GM23248 (cell line): Measurements from ENCODE around the gene SMARCA2. TPM values are rescaled to one million over a fixed set of nuclear protein-coding genes. Genes with fewer than 3 reads are reported as not detected.
A peak's percentile ranks its signal among the peaks of the same experiment; 100 is the strongest.

Experiments used
- DNase-seq: peaks from one replicate; pipeline ENCODE4 v3.0.0-alpha.2; 2015
- H2AFZ ChIP-seq: fragments of 200-600 bp; sonication (generic); 2 replicates; pipeline ENCODE4 v1.6.1; 2016; ENCODE audit warnings: antibody characterized with exemption
- H3F3A ChIP-seq: fragments of 200-600 bp; sonication (generic); 2 replicates; pipeline ENCODE4 v1.6.1; 2016; ENCODE audit warnings: mild to moderate bottlenecking, antibody characterized with exemption, mixed run types; ENCODE audit not compliant: insufficient read depth
- H3K27ac ChIP-seq: fragments of 200-600 bp; sonication (generic); 2 replicates; pipeline ENCODE4 v1.5.1; 2016; ENCODE audit warnings: mild to moderate bottlenecking
- H3K27me3 ChIP-seq: fragments of 200-600 bp; sonication (generic); replicated peaks from 2 replicates; pipeline ENCODE4 v1.6.1; 2016; ENCODE audit warnings: mild to moderate bottlenecking; ENCODE audit not compliant: insufficient read depth
- H3K36me3 ChIP-seq: fragments of 200-600 bp; sonication (generic); 2 replicates; pipeline ENCODE4 v1.6.1; 2016; ENCODE audit warnings: low read depth, mild to moderate bottlenecking
- H3K4me1 ChIP-seq: fragments of 200-600 bp; sonication (generic); 2 replicates; pipeline ENCODE4 v1.6.1; 2016; ENCODE audit warnings: mild to moderate bottlenecking; ENCODE audit not compliant: insufficient read depth
- H3K4me2 ChIP-seq: fragments of 200-600 bp; sonication (generic); one replicate; pipeline ENCODE4 v1.6.1; 2016; ENCODE audit warnings: mild to moderate bottlenecking; ENCODE audit not compliant: unreplicated experiment
- H3K4me3 ChIP-seq: fragments of 200-600 bp; sonication (generic); 2 replicates; pipeline ENCODE4 v1.5.1; 2016; ENCODE audit warnings: mild to moderate bottlenecking
- H3K79me2 ChIP-seq: fragments of 200-600 bp; sonication (generic); 2 replicates; pipeline ENCODE4 v1.6.1; 2016; ENCODE audit warnings: mild to moderate bottlenecking; ENCODE audit not compliant: insufficient read depth
- H3K9ac ChIP-seq: fragments of 200-600 bp; sonication (generic); 2 replicates; pipeline ENCODE4 v1.6.1; 2016; ENCODE audit warnings: mild to moderate bottlenecking
- H3K9me2 ChIP-seq: fragments of 200-600 bp; sonication (generic); 2 replicates; pipeline ENCODE4 v1.6.1; 2016; ENCODE audit warnings: mixed run types, mild to moderate bottlenecking, moderate library complexity; ENCODE audit not compliant: insufficient read depth
- H3K9me3 ChIP-seq: fragments of 200-600 bp; sonication (generic); one replicate; pipeline ENCODE4 v1.6.1; 2017; ENCODE audit warnings: low read depth
- H4K20me1 ChIP-seq: fragments of 200-600 bp; sonication (generic); 2 replicates; pipeline ENCODE4 v1.6.0; 2016; ENCODE audit not compliant: insufficient read depth
- EZH2 ChIP-seq: fragments of 200-600 bp; sonication (generic); IDR thresholded peaks from 2 replicates; pipeline ENCODE4 v1.6.1; 2018; ENCODE audit warnings: antibody characterized with exemption, mild to moderate bottlenecking; ENCODE audit not compliant: insufficient read depth, poor library complexity, severe bottlenecking
- EZH2phosphoT487 ChIP-seq: fragments of 200-600 bp; sonication (generic); IDR thresholded peaks from 2 replicates; pipeline ENCODE4 v1.6.1; 2018; ENCODE audit warnings: antibody characterized with exemption, moderate library complexity, mild to moderate bottlenecking, low read depth; ENCODE audit not compliant: insufficient read depth
- WGBS, 2 experiments: methylation state at CpG; one replicate each; pipeline ENCODE4 v1.1.6; 2015 to 2017; ENCODE audit warnings: low lambda C conversion rate in 2 of 2, low coverage in 1 of 2; ENCODE audit errors: missing lambda C conversion rate in 2 of 2; 5-methylcytosine and 5-hydroxymethylcytosine counted together
- in situ Hi-C: fragments of 300-500 bp; cut with MboI; formaldehyde crosslinking; loops from 2 replicates; pipeline ENCODE4 v1.15.0; 2020
- polyA plus RNA-seq: library from polyadenylated mRNA; unstranded; fragments of >200 nt; fragmentation: Nextera tagmentation; extraction: Ambion mirVana; gene quantifications from 2 replicates; pipeline ENCODE4 v1.2.1, GENCODE V29; 2016
- total RNA-seq: library from RNA; depleted of rRNA; stranded (reverse); fragments of >200 nt; shearing (Covaris generic); gene quantifications from 2 replicates; pipeline ENCODE4 v1.2.3, GENCODE V29; 2014

Gene SMARCA2
- total and polyA plus RNA-seq, 2 experiments from 2014 or later, result 26.7 to 47.4 TPM

DNA sequence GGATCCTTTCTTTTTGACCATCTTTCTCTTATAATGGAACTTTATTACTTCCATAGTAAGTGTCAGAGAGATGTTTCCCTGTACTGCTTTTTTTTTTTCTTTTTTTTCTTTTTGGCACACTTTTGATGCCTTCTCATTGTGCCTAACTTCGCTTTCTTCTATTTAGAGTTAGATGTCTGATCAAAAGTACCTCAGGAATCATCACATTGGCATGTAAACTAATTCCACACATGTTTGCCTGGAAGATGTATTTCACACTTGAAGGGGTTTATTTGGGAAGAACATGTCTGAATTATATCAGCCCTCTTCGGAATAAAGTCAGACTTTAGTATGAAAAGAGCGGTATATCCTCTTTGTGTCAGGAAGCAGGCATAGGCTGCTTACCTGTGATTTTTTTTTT is 35.1 kb downstream of the SMARCA2 start:
- Histone ChIP-seq H3K27ac (no peak overlapping the region), H4K20me1 (no peaks in the 10 kb centered on the region), H3F3A (peaks cover 25% of the 10 kb centered on the region), H3K9me3 (no peaks in the 10 kb centered on the region), H3K4me2 (no peak overlapping the region), H3K36me3 (0 out of 2 replicates have a peak, but pooled peaks cover 5% of the 10 kb centered on the region), H2AFZ (no peak overlapping the region), H3K4me1 (peaks cover 27% of the 10 kb centered on the region), H3K27me3 (no peaks in the 10 kb centered on the region), H3K4me3 (no peak overlapping the region), H3K79me2 (peaks cover 6% of the 10 kb centered on the region; the same call in 1 of the 2 replicates), H3K9me2 (no peaks in the 10 kb centered on the region), H3K9ac (no peak overlapping the region)
- in situ Hi-C loops, result loop anchor here (10.0 kb wide), 1 partner anchor 65 kb away; no protein-coding TSS in a partner anchor
- 89 to 93% methylated on average over 3 of the region's 3 CpGs for WGBS, 2 experiments
- TF ChIP-seq EZH2 (no peak), EZH2phosphoT487 (no peak)
- DNase-seq, result peak; percentile 14

DNA sequence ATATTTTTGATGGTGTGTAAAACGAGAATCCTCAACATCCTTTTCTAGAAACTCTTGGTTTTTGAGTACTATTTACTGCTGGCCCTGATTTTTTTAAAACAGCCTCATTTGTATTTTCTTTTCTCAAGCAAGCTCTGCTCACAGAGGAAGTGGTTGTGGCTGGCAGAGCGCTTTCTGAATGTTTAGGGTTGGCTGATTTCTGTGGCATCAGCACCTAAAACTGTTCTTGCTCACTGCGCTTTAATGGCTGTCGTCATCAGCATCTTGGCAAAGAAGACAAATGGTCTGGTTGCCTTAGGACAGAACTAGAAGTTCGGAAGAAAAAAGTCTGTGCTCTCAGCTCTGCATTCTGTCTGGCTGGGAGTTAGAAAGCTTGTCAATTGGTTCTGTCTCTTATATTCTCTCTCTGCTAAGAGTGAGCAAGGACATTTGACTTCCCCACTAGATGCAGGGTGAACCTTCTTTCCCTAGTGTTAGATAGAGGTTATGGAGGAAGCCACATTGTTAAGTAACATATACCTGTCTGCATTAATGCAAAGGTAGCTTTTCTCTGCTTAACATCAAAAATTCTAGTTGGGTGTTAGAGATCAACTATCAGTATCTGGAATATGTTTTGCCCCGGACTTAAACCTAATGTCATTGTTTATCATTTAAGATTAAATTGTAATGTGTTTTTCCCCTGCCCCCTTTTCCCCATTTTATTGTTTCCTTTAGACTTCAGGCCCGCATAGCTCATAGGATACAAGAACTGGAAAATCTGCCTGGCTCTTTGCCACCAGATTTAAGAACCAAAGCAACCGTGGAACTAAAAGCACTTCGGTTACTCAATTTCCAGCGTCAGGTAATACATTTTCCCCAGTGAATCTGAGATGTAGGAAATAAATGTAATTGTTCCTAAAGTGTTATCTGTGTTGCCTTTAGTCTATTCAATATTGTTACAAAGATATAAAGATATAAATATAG is 39.0 kb downstream of the SMARCA2 start:
- Histone ChIP-seq H2AFZ (peak overlapping the region; percentile 36), H3K9me2 (no peaks in the 10 kb centered on the region), H3K79me2 (no peaks in the 10 kb centered on the region), H3K9ac (peak overlapping the region; percentile 27), H3K36me3 (peaks cover 9% of the 10 kb centered on the region; the same call in 1 of the 2 replicates), H4K20me1 (no peaks in the 10 kb centered on the region), H3K4me1 (peaks cover 39% of the 10 kb centered on the region), H3K4me2 (peak overlapping the region; percentile 55), H3K27me3 (no peaks in the 10 kb centered on the region), H3K27ac (peak overlapping the region; percentile 76), H3K4me3 (peak overlapping the region; percentile 50), H3F3A (peaks cover 38% of the 10 kb centered on the region), H3K9me3 (no peaks in the 10 kb centered on the region)
- in situ Hi-C loops, result loop anchor here (10.0 kb wide), 1 partner anchor 61 kb away; no protein-coding TSS in a partner anchor
- peak; percentile 91 for DNase-seq
- 39 to 40% methylated on average over 10 of the region's 10 CpGs for WGBS, 2 experiments
- no peak for TF ChIP-seq EZH2
- no peak for TF ChIP-seq EZH2phosphoT487

DNA sequence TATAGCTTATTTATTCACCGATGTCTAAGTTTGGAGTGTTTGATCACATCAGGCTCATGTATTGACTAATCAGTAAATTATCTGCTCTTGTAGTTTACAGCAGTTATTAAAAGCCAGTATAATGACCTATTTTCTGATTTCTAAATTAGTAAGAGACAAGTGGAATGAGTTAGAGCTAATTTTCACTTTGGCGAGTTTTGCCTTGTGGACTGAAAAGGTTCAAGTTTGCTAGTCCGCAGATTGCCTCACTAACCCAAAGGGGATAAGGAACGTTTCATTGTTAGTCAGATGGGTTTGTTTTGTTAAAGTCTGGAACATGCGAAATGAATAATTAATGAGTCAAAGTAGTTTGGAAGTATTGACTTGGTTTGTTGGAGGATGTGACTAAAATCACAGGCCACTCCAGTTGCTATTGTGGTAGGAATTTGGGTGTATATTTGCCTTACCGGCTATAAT is 40.1 kb downstream of the SMARCA2 start:
- Histone ChIP-seq H4K20me1 (no peaks in the 10 kb centered on the region), H3K27me3 (no peaks in the 10 kb centered on the region), H2AFZ (no peak overlapping the region), H3F3A (peaks cover 43% of the 10 kb centered on the region), H3K79me2 (no peaks in the 10 kb centered on the region), H3K4me2 (peak overlapping the region; percentile 55), H3K9me2 (no peaks in the 10 kb centered on the region), H3K9me3 (no peaks in the 10 kb centered on the region), H3K9ac (peak overlapping the region; percentile 46), H3K4me1 (peaks cover 40% of the 10 kb centered on the region), H3K4me3 (peak overlapping the region; percentile 41), H3K27ac (peak overlapping the region; percentile 76), H3K36me3 (peaks cover 9% of the 10 kb centered on the region; the same call in 1 of the 2 replicates)
- 15 to 17% methylated on average over 6 of the region's 6 CpGs for WGBS, 2 experiments
- TF ChIP-seq EZH2, result no peak
- no peak for TF ChIP-seq EZH2phosphoT487
- in situ Hi-C loops, result loop anchor here (10.0 kb wide), 1 partner anchor 60 kb away; no protein-coding TSS in a partner anchor
- peak; percentile 88 for DNase-seq

DNA sequence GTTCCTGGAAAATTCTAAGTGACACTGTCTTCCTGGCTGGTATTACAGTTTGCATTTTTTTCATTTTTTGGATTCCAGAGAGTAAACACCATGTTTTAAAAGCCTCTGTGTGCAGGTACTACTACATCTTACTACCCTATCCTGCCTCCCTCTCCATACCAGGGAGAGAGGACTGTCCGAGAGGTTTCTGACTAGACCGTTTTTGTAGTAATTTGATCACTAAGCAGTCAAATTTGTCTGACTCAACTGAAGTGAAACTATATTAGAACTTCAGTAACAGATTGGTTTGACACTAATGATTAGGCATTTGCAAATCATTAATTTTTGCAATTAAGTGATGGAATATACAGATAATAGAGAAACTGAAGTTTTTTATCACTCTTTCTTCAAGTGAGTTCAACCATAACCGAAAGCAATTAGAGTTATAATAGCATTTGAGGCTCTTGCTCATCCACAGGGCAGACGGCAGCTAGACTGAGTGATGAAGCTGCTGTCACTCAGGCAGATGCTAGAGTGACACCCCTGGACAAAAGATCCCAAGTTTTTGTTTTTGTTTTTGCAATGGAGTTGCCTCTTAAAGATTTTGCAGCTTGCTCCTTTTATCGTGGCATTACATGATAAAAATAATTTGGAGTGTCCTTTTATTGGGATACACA is 44.3 kb downstream of the SMARCA2 start:
- 65 to 70% methylated on average over 5 of the region's 5 CpGs for WGBS, 2 experiments

More for the DNA sequence above, 44.3 kb downstream of the SMARCA2 start:
- Histone ChIP-seq H3K27me3 (no peaks in the 10 kb centered on the region), H3K4me3 (0 out of 2 replicates have a peak overlapping the region, but pooled peaks have one; percentile 12), H3K9ac (no peak overlapping the region), H3K36me3 (peaks cover 23% of the 10 kb centered on the region; the same call in 1 of the 2 replicates), H3K9me3 (no peaks in the 10 kb centered on the region), H4K20me1 (no peaks in the 10 kb centered on the region), H3K9me2 (peaks cover 4% of the 10 kb centered on the region; the same call in 1 of the 2 replicates), H3K4me2 (peak overlapping the region; percentile 39), H3K27ac (no peak overlapping the region), H3K79me2 (no peaks in the 10 kb centered on the region), H3K4me1 (peaks cover 26% of the 10 kb centered on the region), H3F3A (peaks cover 26% of the 10 kb centered on the region), H2AFZ (no peak overlapping the region)
- no peak for TF ChIP-seq EZH2
- peak; percentile 16 for DNase-seq
- in situ Hi-C loops, result loop anchor here (10.0 kb wide), 1 partner anchor 55 kb away; no protein-coding TSS in a partner anchor
